Liver (tissue), 9 donors: ENCODE data around the gene NIPSNAP2. TPM values are rescaled to one million over a fixed set of nuclear protein-coding genes. Genes with fewer than 3 reads are reported as not detected.
"Not testable (repeated sequence)": the region's sequence is repeated elsewhere in the genome, so short reads cannot be mapped to it uniquely, and the experiment has no call there.

Experiments
- DNase-seq: peaks from one replicate; pipeline ENCODE4 v3.0.0-alpha.2; 2017; ENCODE audit warnings: low spot score
- H3K27ac ChIP-seq, 2 donors: one replicate each; pipeline ENCODE4 v1.7.0; 2013; ENCODE audit warnings: inconsistent platforms in 2 of 2, low read length in 2 of 2, control low read depth in 1 of 2, low read depth in 1 of 2, mild to moderate bottlenecking in 1 of 2
- H3K27me3 ChIP-seq, 4 donors: one replicate each; pipeline versions ENCODE4 v1.6.1 to v1.7.0; 2013; ENCODE audit warnings: low read length in 3 of 4, inconsistent platforms in 1 of 4, mild to moderate bottlenecking in 1 of 4, moderate library complexity in 1 of 4; ENCODE audit not compliant: control insufficient read depth in 4 of 4, insufficient read depth in 4 of 4
- H3K36me3 ChIP-seq, 4 donors: one replicate each; pipeline versions ENCODE4 v1.6.1 to v1.7.0; 2013; ENCODE audit warnings: low read length in 3 of 4, mild to moderate bottlenecking in 3 of 4, low read depth in 1 of 4, moderate library complexity in 1 of 4; ENCODE audit not compliant: control insufficient read depth in 4 of 4, insufficient read depth in 3 of 4
- H3K4me1 ChIP-seq, 4 donors: one replicate each; pipeline versions ENCODE4 v1.6.1 to v1.7.0; 2013; ENCODE audit warnings: low read length in 3 of 4, mild to moderate bottlenecking in 3 of 4, moderate library complexity in 1 of 4; ENCODE audit not compliant: control insufficient read depth in 4 of 4, insufficient read depth in 4 of 4
- H3K4me3 ChIP-seq, 3 donors: one replicate each; pipeline versions ENCODE4 v1.6.1 to v1.7.0; 2013; ENCODE audit warnings: low read length in 3 of 3, control low read depth in 1 of 3, low read depth in 1 of 3, mild to moderate bottlenecking in 1 of 3
- H3K9ac ChIP-seq, 2 donors: one replicate each; pipeline ENCODE4 v1.7.0; 2013; ENCODE audit warnings: low read length in 2 of 2, mild to moderate bottlenecking in 2 of 2, moderate library complexity in 2 of 2, control low read depth in 1 of 2, low read depth in 1 of 2
- H3K9me3 ChIP-seq, 4 donors: one replicate each; pipeline versions ENCODE4 v1.6.1 to v1.7.0; 2013; ENCODE audit warnings: low read length in 3 of 4; ENCODE audit not compliant: control insufficient read depth in 4 of 4
- ATF3 ChIP-seq: IDR thresholded peaks from 2 replicates; pipeline ENCODE4 v1.6.1; 2016; ENCODE audit warnings: antibody characterized with exemption
- CTCF ChIP-seq: fragments of 150-350 bp; IDR thresholded peaks from 2 replicates; pipeline ENCODE4 v1.5.1; 2017; ENCODE audit warnings: improper control_type of control experiment, low read depth, low read length; ENCODE audit not compliant: missing input control
- EGR1 ChIP-seq, 2 donors: IDR thresholded peaks; 2 replicates each; pipeline ENCODE4 v1.6.1; 2016 to 2018; ENCODE audit warnings: antibody characterized with exemption in 2 of 2, low read depth in 2 of 2
- FOXA1 ChIP-seq: IDR thresholded peaks from 2 replicates; pipeline ENCODE4 v1.6.1; 2016; ENCODE audit warnings: antibody characterized with exemption
- FOXA2 ChIP-seq: IDR thresholded peaks from 2 replicates; pipeline ENCODE4 v1.6.1; 2016; ENCODE audit warnings: antibody characterized with exemption
- GABPA ChIP-seq, 2 donors: IDR thresholded peaks in 1 of 2; conservative IDR thresholded peaks in 1 of 2; 2 replicates each; pipeline ENCODE4 v1.6.1; 2016; ENCODE audit warnings: antibody characterized with exemption in 2 of 2, mild to moderate bottlenecking in 1 of 2, moderate library complexity in 1 of 2
- HNF4A ChIP-seq, 2 donors: conservative IDR thresholded peaks; 2 replicates each; pipeline ENCODE4 v1.6.1; 2016; ENCODE audit warnings: antibody characterized with exemption in 2 of 2, mild to moderate bottlenecking in 2 of 2
- HNF4G ChIP-seq: IDR thresholded peaks from 2 replicates; pipeline ENCODE4 v1.6.1; 2016; ENCODE audit warnings: antibody characterized with exemption
- JUND ChIP-seq, 2 donors: IDR thresholded peaks; 2 replicates each; pipeline ENCODE4 v1.6.1; 2016; ENCODE audit warnings: antibody characterized with exemption in 2 of 2
- MAX ChIP-seq: IDR thresholded peaks from 2 replicates; pipeline ENCODE4 v1.6.1; 2016; ENCODE audit warnings: antibody characterized with exemption
- NR2F2 ChIP-seq: IDR thresholded peaks from 2 replicates; pipeline ENCODE4 v1.6.1; 2016; ENCODE audit warnings: antibody characterized with exemption
- RAD21 ChIP-seq, 2 donors: IDR thresholded peaks; 2 replicates each; pipeline ENCODE4 v1.6.1; 2016; ENCODE audit warnings: antibody characterized with exemption in 2 of 2, mild to moderate bottlenecking in 2 of 2
- REST ChIP-seq: IDR thresholded peaks from 2 replicates; pipeline ENCODE4 v1.6.1; 2016; ENCODE audit warnings: antibody characterized with exemption, mild to moderate bottlenecking
- RXRA ChIP-seq, 2 donors: IDR thresholded peaks; 2 replicates each; pipeline ENCODE4 v1.6.1; 2017 to 2018; ENCODE audit warnings: antibody characterized with exemption in 2 of 2, mild to moderate bottlenecking in 1 of 2
- SP1 ChIP-seq: IDR thresholded peaks from 2 replicates; pipeline ENCODE4 v1.6.1; 2018; ENCODE audit warnings: antibody characterized with exemption, mild to moderate bottlenecking
- TAF1 ChIP-seq: conservative IDR thresholded peaks from 2 replicates; pipeline ENCODE4 v1.6.1; 2016; ENCODE audit warnings: antibody characterized with exemption, mild to moderate bottlenecking
- YY1 ChIP-seq: IDR thresholded peaks from 2 replicates; pipeline ENCODE4 v1.6.1; 2016; ENCODE audit warnings: antibody characterized with exemption, mild to moderate bottlenecking
- ZBTB33 ChIP-seq: IDR thresholded peaks from 2 replicates; pipeline ENCODE4 v1.6.1; 2016; ENCODE audit warnings: antibody characterized with exemption
- WGBS: extraction: QIAGEN DNeasy Blood & Tissue Kit; methylation state at CpG from one replicate; pipeline ENCODE4 v1.1.7; 2013; 5-methylcytosine and 5-hydroxymethylcytosine counted together
- polyA plus RNA-seq, 2 donors: library from polyadenylated mRNA; stranded (reverse) in 1 of 2; unstranded in 1 of 2; fragments of 200-250 nt in 1 of 2; fragments of >200 nt in 1 of 2; fragmentation: Nextera tagmentation in 1 of 2; extraction: Ambion mirVana in 1 of 2; gene quantifications; one replicate each; pipeline versions ENCODE4 v1.2.1 to v1.2.3, GENCODE V29; 2013 to 2015
- total RNA-seq, 2 donors: library from RNA; depleted of rRNA; stranded (reverse); fragments of >200 nt; gene quantifications; one replicate each; pipeline ENCODE4 v1.2.3, GENCODE V29; 2014
- donor health status: healthy.
- donor health status: healthy.
- donor health status: healthy.
- donor health status: healthy.
- donor health status: healthy.

NIPSNAP2 gene
- total and polyA plus RNA-seq, 4 donors, result 6.0 to 20.4 (median 11.8) TPM

GRCh38 chr7:55951637-55952351, 12.6 kb upstream of the NIPSNAP2 start, which contains the start of gene MRPS17:
MRPS17 (plus strand) TSS chr7:55951877; CDS start chr7:55953196, 1,319 bp downstream.
- Histone ChIP-seq H3K9me3 (no peaks in the 10 kb centered on the region), H3K27me3 (no peaks in the 10 kb centered on the region), H3K27ac (peak within 1 kb of the TSS; percentile 69 to 74), H3K4me3 (peak within 1 kb of the TSS; percentile 79 to 93 (median 93)), H3K4me1 (peaks cover 2 to 18% (median 11%) of the 10 kb centered on the region in 4 donors), H3K9ac (peak within 1 kb of the TSS; percentile 61 to 83), H3K36me3 (peaks cover 0 to 5% (median 2%) of the 10 kb centered on the region in 4 donors)
- no peak for TF ChIP-seq CTCF
- TF ChIP-seq MAX, result peak; percentile 97
- TF ChIP-seq TAF1, result peak; percentile 25
- peak in 1 of 2 donors; percentile 36 for TF ChIP-seq EGR1 (IDR thresholded peaks at IDR 0.05; ENCODE audit: low read depth in 2 of 2)
- TF ChIP-seq RAD21 (IDR thresholded peaks at IDR 0.05), result no peak
- peak in 1 of 2 donors; percentile 54 for TF ChIP-seq GABPA (IDR thresholded peaks at IDR 0.05 in 1 of 2, conservative IDR thresholded peaks at IDR 0.05 in 1 of 2)
- TF ChIP-seq HNF4G, result no peak
- peak in 1 of 2 donors; percentile 32 for TF ChIP-seq HNF4A (conservative IDR thresholded peaks at IDR 0.05)
- TF ChIP-seq RXRA (IDR thresholded peaks at IDR 0.05), result peak; percentile 61 to 78
- TF ChIP-seq FOXA2, result no peak
- TF ChIP-seq SP1, result no peak
- TF ChIP-seq ZBTB33, result no peak
- TF ChIP-seq NR2F2, result peak; percentile 74
- no peak for TF ChIP-seq FOXA1
- peak; percentile 71 for TF ChIP-seq YY1
- no peak for TF ChIP-seq JUND (IDR thresholded peaks at IDR 0.05)
- peak; percentile 21 for TF ChIP-seq REST
- peak; percentile 34 for TF ChIP-seq ATF3
- DNase-seq, result peak; percentile 89
- WGBS, result 2% methylated on average over 53 of the region's 53 CpGs

- H3K36me3 ChIP-seq, H3K9me3 ChIP-seq, H3K27me3 ChIP-seq, DNase-seq: not testable (repeated sequence)
- Histone ChIP-seq H3K27ac (peak overlapping the region; percentile 69 to 74), H3K9ac (peak overlapping the region; percentile 61 to 83), H3K4me1 (peaks cover 2 to 18% (median 11%) of the 10 kb centered on the region in 4 donors), H3K4me3 (peak overlapping the region; percentile 79 to 93 (median 93))
- WGBS, result 45% methylated on average over 19 of the region's 19 CpGs
Measured at GRCh38 chr7:55952352-55952671, 12.1 kb upstream of the NIPSNAP2 start.
